Thoracic aorta (tissue), 2 donors: ENCODE data around the gene TXNL4A. TPM values are rescaled to one million over a fixed set of nuclear protein-coding genes. Genes with fewer than 3 reads are reported as not detected.

Experiments used
- ATAC-seq: fragments of 150-250 bp; one replicate; pipeline ENCODE4 v1.8.0; 2017; ENCODE audit warnings: low read depth; ENCODE audit not compliant: insufficient number of reproducible peaks, low FRiP score
- DNase-seq: peaks from one replicate; pipeline ENCODE4 v3.0.0-alpha.2; 2020; ENCODE audit warnings: low spot score
- H3K27ac ChIP-seq, 2 donors: fragments of 200-600 bp; sonication (generic); 1 replicate in 1 of 2; 2 replicates in 1 of 2; pipeline ENCODE4 v1.5.1; 2016; ENCODE audit warnings: mild to moderate bottlenecking in 2 of 2, moderate library complexity in 2 of 2
- H3K27me3 ChIP-seq: fragments of 200-600 bp; sonication (generic); replicated peaks from 2 replicates; pipeline ENCODE4 v1.6.0; 2016; ENCODE audit warnings: mild to moderate bottlenecking; ENCODE audit not compliant: insufficient read depth
- H3K36me3 ChIP-seq: fragments of 200-600 bp; sonication (generic); one replicate; pipeline ENCODE4 v1.5.1; 2016
- H3K4me1 ChIP-seq, 2 donors: fragments of 200-600 bp; sonication (generic); 1 replicate in 1 of 2; 2 replicates in 1 of 2; pipeline versions ENCODE4 v1.5.1 to v1.6.0; 2016; ENCODE audit warnings: low read depth in 2 of 2, mild to moderate bottlenecking in 1 of 2; ENCODE audit not compliant: control insufficient read depth in 1 of 2
- H3K4me3 ChIP-seq: fragments of 200-600 bp; sonication (generic); 2 replicates; pipeline ENCODE4 v1.5.1; 2016; ENCODE audit warnings: mild to moderate bottlenecking
- H3K9me3 ChIP-seq: fragments of 200-600 bp; sonication (generic); 2 replicates; pipeline ENCODE4 v1.5.1; 2016
- total RNA-seq, 2 donors: library from RNA; depleted of rRNA; stranded (reverse); fragments of >200 nt; gene quantifications; one replicate each; pipeline versions ENCODE4 v1.1.0 to v1.2.3, GENCODE V29; 2016
- TF ChIP-seq, protein P1 (sequence below): fragments of 200-600 bp; sonication (generic); IDR thresholded peaks from one replicate; pipeline ENCODE4 v1.5.1; 2019; ENCODE audit warnings: antibody characterized with exemption

The TXNL4A gene
- total RNA-seq, 2 donors from 2014 or later: 12.0 to 31.5 TPM

GRCh38 chr18:79941473-79942119 lies 46.8 kb downstream of the TXNL4A start:
- Histone ChIP-seq H3K27me3 (no peaks in the 10 kb centered on the region), H3K4me3 (no peak overlapping the region), H3K36me3 (peaks cover 14% of the 10 kb centered on the region), H3K27ac (no peak overlapping the region), H3K4me1 (peaks cover 0 to 9% of the 10 kb centered on the region in 2 donors), H3K9me3 (no peaks in the 10 kb centered on the region)
- ATAC-seq (no peak), DNase-seq (no peak)
- TF ChIP-seq, protein P1, sequence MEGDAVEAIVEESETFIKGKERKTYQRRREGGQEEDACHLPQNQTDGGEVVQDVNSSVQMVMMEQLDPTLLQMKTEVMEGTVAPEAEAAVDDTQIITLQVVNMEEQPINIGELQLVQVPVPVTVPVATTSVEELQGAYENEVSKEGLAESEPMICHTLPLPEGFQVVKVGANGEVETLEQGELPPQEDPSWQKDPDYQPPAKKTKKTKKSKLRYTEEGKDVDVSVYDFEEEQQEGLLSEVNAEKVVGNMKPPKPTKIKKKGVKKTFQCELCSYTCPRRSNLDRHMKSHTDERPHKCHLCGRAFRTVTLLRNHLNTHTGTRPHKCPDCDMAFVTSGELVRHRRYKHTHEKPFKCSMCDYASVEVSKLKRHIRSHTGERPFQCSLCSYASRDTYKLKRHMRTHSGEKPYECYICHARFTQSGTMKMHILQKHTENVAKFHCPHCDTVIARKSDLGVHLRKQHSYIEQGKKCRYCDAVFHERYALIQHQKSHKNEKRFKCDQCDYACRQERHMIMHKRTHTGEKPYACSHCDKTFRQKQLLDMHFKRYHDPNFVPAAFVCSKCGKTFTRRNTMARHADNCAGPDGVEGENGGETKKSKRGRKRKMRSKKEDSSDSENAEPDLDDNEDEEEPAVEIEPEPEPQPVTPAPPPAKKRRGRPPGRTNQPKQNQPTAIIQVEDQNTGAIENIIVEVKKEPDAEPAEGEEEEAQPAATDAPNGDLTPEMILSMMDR: no peak

DNA sequence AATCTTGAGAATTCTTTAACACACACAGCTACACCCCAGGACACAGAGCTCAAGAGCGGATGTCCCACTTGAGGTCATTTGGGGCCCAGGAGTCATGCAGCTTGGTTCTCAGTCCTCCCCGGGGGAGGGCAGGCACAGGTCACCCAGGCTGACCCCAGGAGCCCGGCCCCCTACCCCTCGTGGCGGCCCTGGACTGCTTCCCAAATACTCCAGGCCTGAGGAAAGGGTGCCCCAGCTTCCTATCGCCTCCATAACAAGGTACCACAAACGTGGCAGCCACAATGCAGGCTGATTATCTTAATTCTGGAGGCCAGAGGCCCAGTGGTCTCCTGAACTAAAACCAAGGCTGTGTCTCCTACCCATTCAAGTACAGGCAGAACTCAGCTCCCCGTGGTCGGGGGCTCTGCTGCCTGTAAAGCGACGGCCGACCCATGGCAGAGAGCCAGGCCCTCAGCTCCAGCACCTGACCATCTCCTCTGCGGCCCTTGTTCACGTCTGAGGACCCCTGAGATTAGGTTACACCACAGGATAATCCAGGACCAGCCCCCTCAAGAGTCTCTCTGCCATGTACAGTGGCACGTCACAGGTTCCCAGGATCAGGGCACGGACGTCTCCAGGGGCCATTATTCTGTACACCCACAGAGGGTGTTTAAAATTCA lies 47.4 kb downstream of the TXNL4A start:
- peaks cover 0 to 9% of the 10 kb centered on the region in 2 donors for H3K4me1 ChIP-seq
- H3K36me3 ChIP-seq: peaks cover 14% of the 10 kb centered on the region

GRCh38 chr18:79940126-79940813 lies 48.1 kb downstream of the TXNL4A start:
- DNase-seq (no peak), ATAC-seq (no peak)
- H3K27ac ChIP-seq: no peak overlapping the region
- H3K36me3 ChIP-seq: peaks cover 16% of the 10 kb centered on the region
- TF ChIP-seq, protein P1: no peak
- no peaks in the 10 kb centered on the region for H3K9me3 ChIP-seq
- H3K4me3 ChIP-seq: no peak overlapping the region
- no peaks in the 10 kb centered on the region for H3K27me3 ChIP-seq
- H3K4me1 ChIP-seq: peaks cover 0 to 3% of the 10 kb centered on the region in 2 donors

More for the DNA sequence above, 47.4 kb downstream of the TXNL4A start:
- ATAC-seq (no peak), DNase-seq (no peak)
- Histone ChIP-seq H3K27me3 (no peaks in the 10 kb centered on the region), H3K4me3 (no peak overlapping the region), H3K27ac (no peak overlapping the region), H3K9me3 (no peaks in the 10 kb centered on the region)
- TF ChIP-seq, protein P1: no peak

DNA sequence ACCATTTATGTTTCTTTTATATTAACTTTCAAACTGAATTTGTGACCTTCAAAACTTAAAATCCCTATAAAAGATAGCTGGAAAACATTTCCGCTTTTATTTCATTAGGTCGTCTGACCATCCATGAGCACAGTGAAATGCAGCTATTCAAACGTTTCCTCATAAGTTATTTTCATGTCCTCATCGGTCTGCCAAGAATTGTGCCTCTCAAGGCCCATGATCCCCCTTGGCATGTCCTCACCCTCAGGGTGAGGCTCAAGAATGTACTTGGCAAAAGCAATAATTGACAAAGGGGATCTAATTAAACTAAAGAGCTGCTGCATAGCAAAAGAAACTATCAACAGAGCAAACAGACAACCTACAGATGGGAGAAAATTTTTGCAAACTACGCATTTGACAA lies 49.3 kb downstream of the TXNL4A start:
- no peak overlapping the region for H3K27ac ChIP-seq
- TF ChIP-seq, protein P1: no peak

GRCh38 chr18:79938196-79938595 lies 50.2 kb downstream of the TXNL4A start:
- Histone ChIP-seq H3K4me3 (no peak overlapping the region), H3K4me1 (no peaks in the 10 kb centered on the region), H3K27me3 (no peaks in the 10 kb centered on the region), H3K27ac (no peak overlapping the region), H3K9me3 (peaks cover under 1% of the 10 kb centered on the region), H3K36me3 (peaks cover 16% of the 10 kb centered on the region)
- DNase-seq (no peak), ATAC-seq (no peak)
- TF ChIP-seq, protein P1: no peak

More for the DNA sequence above, 49.3 kb downstream of the TXNL4A start:
- Histone ChIP-seq H3K36me3 (peaks cover 16% of the 10 kb centered on the region), H3K9me3 (no peaks in the 10 kb centered on the region), H3K4me3 (no peak overlapping the region), H3K27me3 (no peaks in the 10 kb centered on the region), H3K4me1 (no peaks in the 10 kb centered on the region)
- ATAC-seq (no peak), DNase-seq (no peak)
